ENCODE measurements around the gene OPN1SW. TPM values are rescaled to one million over a fixed set of nuclear protein-coding genes. Genes with fewer than 3 reads are reported as not detected.
A peak's percentile ranks its signal among the peaks of the same experiment; 100 is the strongest.

OPN1SW gene
- total and polyA plus RNA-seq, 10 donors, result not detected

DNA sequence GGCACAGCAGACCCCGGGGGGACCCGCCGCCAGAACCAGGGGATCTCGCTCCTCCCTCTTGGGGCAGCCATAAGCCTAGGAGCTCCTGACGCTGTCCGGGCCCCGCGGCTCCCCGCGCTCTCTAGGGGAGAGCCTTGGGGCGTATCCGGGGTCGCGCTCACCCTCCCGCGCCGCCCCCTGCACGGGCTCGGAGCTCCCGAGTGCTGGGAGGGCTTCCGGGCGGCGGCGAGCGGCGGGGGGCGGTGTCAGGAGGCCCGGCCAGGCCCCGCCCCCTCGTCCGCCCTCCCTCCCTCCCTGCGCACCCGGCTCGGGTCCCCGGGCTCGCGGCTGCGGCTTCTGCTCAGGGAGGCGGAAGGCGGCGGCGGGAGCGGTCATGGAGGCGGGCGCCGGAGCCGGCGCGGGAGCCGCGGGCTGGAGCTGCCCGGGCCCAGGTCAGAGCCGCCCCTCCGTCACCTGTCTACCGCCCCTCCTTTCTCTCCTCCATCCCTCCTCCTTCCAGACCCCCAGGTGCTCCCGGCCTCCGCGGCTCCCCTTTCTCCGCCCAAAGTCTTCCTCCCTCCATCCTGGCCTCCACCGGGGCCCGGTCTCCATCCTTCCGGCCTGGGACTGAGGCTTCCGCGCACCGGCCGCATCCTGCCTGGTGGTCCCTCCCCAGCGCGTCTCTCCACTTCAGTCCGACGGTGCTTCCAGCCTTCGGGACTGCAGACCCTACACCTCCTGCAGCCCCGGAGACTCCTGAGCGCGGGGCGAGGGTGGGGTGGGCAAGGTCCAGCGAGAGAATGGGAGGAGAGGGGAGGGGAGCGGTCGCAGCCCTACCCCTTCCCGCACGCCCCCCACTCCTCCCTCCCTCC lies 15.8 kb upstream of the OPN1SW start, which contains the start of gene CCDC136:
TSS of gene CCDC136 (plus strand) at position 848 of the 851 bp plus-strand sequence. CDS start 444 bp downstream, outside the sequence.
- 1 to 2% (median 1%) methylated on average over 41 to 80 of the region's 80 CpGs for WGBS, 5 donors
- no peak for TF ChIP-seq POLR2A (IDR thresholded peaks at IDR 0.05)
- TF ChIP-seq, protein P1, sequence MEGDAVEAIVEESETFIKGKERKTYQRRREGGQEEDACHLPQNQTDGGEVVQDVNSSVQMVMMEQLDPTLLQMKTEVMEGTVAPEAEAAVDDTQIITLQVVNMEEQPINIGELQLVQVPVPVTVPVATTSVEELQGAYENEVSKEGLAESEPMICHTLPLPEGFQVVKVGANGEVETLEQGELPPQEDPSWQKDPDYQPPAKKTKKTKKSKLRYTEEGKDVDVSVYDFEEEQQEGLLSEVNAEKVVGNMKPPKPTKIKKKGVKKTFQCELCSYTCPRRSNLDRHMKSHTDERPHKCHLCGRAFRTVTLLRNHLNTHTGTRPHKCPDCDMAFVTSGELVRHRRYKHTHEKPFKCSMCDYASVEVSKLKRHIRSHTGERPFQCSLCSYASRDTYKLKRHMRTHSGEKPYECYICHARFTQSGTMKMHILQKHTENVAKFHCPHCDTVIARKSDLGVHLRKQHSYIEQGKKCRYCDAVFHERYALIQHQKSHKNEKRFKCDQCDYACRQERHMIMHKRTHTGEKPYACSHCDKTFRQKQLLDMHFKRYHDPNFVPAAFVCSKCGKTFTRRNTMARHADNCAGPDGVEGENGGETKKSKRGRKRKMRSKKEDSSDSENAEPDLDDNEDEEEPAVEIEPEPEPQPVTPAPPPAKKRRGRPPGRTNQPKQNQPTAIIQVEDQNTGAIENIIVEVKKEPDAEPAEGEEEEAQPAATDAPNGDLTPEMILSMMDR (IDR thresholded peaks at IDR 0.05 in 8 of 11, conservative IDR thresholded peaks at IDR 0.05 in 3 of 11), result no peak
- peak; percentile 68 to 80 (median 74) for TF ChIP-seq POLR2AphosphoS5 (IDR thresholded peaks at IDR 0.05)
- Histone ChIP-seq H3K36me3 (no peaks in the 10 kb centered on the region), H3K27ac (peak within 1 kb of the TSS in 6 of 8 donors; percentile 29 to 67 (median 59)), H3K27me3 (replicated peaks in 1 of 7) (peaks cover 0 to 26% (median 0%) of the 10 kb centered on the region in 7 donors), H3K4me1 (peaks cover 0 to 32% (median 22%) of the 10 kb centered on the region in 6 donors), H3K4me3 (peak within 1 kb of the TSS; percentile 51 to 85 (median 78)), H3K9me3 (no peaks in the 10 kb centered on the region)
- peak; percentile 94 for DNase-seq
- intact Hi-C loops (cut with DNase I; ENCODE audit: low total_unique reads), result no loop called here

DNA sequence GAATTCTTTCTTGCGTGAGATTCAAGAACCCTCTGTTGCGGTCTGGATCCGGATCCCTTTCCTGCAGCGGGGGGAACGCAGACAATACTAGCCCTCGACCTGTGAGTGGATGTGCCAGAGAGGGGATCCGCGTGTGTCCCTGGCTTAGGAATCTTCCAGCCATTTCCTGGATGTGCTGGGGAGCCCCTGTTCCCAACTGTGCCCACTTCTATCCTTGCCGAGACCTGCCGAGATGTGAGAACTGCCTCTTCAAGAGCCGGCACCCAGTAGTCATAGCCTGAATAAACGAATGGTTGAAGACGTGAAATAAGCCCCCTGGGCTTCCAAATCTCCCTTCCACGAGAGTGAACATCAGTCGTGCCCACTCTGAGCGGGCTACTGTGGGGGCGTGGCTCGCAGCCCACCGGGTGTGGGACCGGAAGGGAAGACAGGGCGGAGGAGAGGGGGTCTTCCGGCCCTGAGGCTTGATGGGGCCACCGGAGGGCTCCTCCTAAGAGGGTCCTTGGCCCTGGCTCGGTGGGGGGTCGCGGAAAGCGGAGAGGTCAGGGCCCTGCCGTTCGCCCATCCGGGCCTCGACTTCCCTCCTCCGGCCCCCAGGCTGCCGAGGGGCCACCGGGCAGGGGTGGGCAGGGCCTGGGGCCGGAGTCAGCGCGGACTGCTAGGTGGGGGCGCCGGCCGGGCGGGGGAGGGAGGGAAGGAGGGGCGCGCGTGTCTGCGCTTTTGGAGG lies 14.9 kb upstream of the OPN1SW start:
- H3K36me3 ChIP-seq, result no peaks in the 10 kb centered on the region
- WGBS, 5 donors, result 14 to 24% (median 16%) methylated on average over 26 to 45 of the region's 45 CpGs
- peaks cover 0 to 26% (median 0%) of the 10 kb centered on the region in 7 donors for H3K27me3 ChIP-seq (replicated peaks in 1 of 7)
- H3K27ac ChIP-seq, result peak overlapping the region in 6 of 8 donors; percentile 29 to 67 (median 59)
- peak overlapping the region; percentile 51 to 85 (median 78) for H3K4me3 ChIP-seq
- TF ChIP-seq POLR2AphosphoS5 (IDR thresholded peaks at IDR 0.05) (no peak), POLR2A (IDR thresholded peaks at IDR 0.05) (no peak)
- TF ChIP-seq, protein P1 (IDR thresholded peaks at IDR 0.05 in 8 of 11, conservative IDR thresholded peaks at IDR 0.05 in 3 of 11), result no peak
- DNase-seq, result no peak
- peaks cover 0 to 32% (median 22%) of the 10 kb centered on the region in 6 donors for H3K4me1 ChIP-seq
- intact Hi-C loops (cut with DNase I; ENCODE audit: low total_unique reads), result no loop called here
- H3K9me3 ChIP-seq, result no peaks in the 10 kb centered on the region

DNA sequence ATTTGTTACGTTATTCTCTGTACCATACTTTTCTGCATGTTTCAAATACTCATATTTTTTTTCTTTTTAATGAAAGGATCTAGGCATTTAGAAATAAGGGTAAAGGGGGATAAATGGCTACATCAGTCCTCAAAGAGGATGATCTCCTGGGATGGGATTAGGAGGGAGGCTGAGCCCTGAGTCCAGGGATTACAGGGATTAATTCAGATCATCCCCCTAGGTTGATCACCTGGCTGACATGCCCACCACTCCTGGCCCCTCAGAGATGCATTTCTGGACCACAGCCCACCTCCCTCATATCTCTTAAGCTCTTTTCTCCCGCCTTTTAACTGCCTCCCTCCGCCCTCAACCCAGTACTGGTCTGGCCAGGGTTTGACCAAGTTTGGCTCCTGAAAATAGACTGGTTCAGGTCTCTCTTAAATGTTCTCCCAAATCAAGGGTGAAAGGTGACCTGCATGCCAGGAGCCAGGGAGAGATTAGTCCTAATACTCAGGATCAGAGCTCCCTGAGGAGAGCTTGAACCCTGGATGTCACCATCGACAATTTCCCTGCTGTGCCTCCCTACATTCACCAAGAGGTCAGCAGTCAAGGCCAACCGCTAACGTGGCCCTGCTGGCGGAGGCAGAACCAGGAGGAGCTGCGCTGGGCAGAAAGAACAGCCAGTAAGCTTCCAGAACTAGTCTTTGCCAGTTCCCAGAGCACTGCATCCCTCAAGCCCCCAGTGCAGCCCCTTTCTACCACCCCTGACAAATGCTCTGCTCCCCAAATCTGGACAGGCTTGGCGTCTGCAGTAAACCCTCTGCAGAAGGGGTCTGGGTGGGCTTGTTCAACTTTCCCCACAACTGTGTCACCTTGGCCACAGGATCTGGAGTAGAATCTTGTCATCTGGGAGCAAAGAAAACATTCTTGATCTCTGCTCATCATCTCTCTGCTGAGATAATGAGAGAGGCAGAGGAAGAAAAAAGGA lies 13.1 kb upstream of the OPN1SW start:
- Histone ChIP-seq H3K4me3 (no peak overlapping the region), H3K27me3 (replicated peaks in 1 of 7) (peaks cover 0 to 26% (median 0%) of the 10 kb centered on the region in 7 donors), H3K36me3 (no peaks in the 10 kb centered on the region), H3K27ac (no peak overlapping the region), H3K4me1 (peaks cover 0 to 32% (median 22%) of the 10 kb centered on the region in 6 donors), H3K9me3 (no peaks in the 10 kb centered on the region)
- TF ChIP-seq, protein P1 (IDR thresholded peaks at IDR 0.05 in 8 of 11, conservative IDR thresholded peaks at IDR 0.05 in 3 of 11), result no peak
- TF ChIP-seq POLR2AphosphoS5 (IDR thresholded peaks at IDR 0.05), result no peak
- no peak for TF ChIP-seq POLR2A (IDR thresholded peaks at IDR 0.05)
- DNase-seq, result no peak
- intact Hi-C loops (cut with DNase I; ENCODE audit: low total_unique reads), result no loop called here
- WGBS, 5 donors, result 70 to 85% (median 83%) methylated on average over 9 of the region's 9 CpGs

Measured in spleen (tissue), 11 donors.